ENCODE results near the gene RNASE4.
"Not testable (repeated sequence)": the region's sequence is repeated elsewhere in the genome, so short reads cannot be mapped to it uniquely, and the experiment has no call there.

RNASE4 gene

DNA sequence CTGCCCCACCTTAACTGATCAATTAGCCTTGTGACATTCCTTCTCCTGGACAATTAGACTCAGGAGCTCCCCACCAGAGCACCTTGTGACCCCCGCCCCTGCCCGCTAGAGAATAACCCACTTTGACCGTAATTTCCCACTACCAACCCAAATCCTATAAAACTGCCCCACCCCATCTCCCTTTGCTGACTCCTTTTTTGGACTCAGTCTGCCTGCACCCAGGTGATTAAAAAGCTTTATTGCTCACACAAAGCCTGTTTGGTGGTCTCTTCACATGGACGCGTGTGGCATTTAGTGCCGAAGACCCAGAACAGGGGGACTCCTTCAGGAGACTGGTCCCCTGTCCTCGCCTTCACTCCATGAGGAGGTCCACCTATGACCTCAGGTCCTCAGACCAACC is 16.6 kb downstream of the RNASE4 start:
- not testable (repeated sequence) for DNase-seq

DNA sequence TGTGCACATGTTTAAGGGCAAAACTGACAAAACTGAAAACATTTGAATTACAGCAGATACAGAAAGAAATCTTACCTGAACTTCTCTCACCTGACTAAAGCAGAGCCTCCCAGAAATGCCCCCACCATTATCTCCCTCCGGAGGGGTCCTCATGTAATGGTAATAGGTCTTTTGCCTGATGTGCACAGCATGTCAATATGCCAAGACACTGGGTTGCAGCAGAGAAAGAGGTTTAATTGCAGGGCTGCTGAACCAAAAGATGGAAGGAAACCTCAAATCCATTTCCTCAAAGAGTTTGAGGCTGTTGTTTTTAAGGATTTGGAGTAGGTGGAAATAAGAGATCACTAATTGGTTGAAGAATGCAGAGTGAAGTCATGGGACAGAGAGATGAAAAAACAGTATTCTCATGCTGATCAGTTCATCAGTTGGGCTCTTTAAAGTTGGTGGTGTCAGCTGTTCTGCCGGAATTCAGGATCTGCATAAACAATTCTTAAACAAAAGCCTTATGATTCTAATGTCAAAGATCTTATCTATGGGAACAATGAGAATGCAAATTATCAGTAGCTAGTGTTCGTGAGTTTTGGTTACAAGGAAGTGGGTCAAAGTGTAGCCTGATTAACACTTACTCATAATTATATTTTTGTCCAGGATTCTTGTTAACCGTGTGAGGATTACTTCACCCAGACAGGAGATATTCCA is 22.4 kb downstream of the RNASE4 start:
- DNase-seq = no peak

DNA sequence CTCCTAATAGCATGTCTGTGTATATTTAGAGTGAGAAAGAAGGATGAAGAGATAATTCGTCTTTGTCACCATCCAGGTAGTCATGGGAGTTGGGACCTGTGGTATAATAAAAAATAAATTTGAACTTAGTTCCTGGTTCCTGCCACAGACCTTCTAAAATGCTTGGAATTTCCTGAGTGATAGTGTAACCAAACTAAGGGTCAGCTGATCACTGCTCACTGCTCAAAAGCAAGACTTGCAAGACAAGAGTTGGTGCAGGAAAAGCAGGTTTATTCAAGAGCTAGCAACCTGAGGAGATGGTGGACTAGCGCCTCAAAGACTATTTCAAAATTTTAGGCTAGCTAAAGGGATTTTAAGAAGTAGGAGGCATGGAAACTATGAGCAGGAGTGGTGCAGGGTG is 23.3 kb downstream of the RNASE4 start:
- no peak for DNase-seq

DNA sequence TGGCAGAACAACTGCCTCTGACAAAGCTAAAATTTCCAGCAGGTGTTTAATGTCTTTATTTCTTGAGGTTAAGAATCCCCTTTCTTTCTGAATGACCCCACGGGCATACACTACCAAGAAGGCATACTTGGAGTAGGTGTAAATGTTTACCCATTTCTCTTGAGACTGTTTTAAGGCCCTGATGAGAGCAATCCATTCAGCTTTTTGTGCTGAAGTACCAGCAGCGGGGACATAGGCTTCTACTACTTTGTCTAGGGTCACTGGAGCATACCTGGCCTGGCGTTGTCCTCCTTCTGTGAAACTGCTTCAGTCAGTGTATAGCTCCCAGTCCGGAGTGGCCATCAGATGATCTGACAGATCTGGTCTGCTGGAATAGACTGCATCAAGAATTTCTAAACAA is 26.9 kb downstream of the RNASE4 start:
- DNase-seq = no peak

DNA sequence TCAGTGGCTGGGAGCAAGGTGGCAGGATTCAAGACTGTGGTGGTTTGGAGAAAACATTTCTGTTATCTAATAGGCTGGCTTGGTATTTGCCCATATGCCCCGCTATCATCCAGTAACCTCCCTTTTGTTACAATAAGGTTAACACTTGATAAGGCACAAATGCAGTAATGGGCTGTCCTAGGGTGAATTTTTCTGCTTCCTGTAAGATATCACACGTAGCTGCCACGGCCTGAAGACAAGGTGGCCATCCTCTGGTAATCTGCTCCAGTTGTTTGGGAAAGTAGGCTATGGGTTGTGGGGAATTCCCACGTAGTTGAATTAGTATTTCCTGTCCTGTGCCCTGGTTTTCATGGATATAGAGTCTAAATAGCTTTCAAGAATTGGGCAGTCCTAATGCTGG is 27.3 kb downstream of the RNASE4 start:
- DNase-seq = no peak

DNA sequence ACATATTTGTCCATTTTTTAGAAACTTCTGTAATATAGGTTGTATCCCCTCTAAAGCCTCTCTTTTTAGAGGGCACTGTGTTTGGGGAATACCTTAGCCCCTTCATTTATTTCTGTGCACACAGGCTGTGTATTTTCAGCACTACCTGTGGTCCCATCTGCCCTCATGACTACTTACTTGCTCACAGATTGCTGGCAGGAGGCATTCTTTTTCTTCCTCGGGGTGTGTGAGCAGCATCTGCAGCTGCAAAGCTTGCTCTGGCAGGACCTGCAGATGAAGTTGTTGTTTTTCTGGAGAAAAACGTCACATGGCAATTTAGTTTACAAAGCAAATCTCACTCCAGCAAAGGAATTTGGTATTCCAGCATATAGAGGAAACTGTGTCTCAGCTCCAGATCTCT is 28.5 kb downstream of the RNASE4 start:
- DNase-seq = no peak

DNA sequence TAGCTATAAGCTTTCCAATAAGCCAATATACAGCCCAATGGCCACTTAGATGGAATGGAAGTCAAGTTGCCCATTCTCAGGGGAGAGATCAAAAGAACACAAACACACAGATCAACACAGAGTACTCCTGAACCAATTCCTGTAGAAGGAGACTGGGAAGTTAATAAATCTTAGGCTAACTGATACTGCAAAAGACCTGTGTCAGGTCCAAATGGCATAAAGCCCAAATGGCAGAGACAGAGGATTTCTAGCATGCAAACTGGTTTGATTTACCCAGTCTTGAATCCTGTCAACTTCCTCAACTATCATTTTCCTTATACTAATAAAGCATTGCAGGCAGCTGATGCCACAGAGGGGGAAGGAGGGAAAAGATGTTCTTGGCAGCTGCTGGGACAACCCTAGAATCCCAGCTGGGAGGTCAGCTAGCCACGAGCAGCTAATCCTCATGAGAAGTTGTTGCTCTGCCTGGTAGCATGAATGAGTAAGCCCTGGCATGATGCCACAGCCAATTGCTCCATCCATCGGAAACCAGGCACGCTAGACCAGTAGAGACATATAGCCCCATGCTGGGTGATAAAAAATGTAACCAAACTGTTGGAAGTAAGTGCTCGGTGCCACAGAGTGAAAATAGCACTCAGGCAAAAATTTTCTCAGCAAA is 30.4 kb downstream of the RNASE4 start:
- DNase-seq = no peak

DNA sequence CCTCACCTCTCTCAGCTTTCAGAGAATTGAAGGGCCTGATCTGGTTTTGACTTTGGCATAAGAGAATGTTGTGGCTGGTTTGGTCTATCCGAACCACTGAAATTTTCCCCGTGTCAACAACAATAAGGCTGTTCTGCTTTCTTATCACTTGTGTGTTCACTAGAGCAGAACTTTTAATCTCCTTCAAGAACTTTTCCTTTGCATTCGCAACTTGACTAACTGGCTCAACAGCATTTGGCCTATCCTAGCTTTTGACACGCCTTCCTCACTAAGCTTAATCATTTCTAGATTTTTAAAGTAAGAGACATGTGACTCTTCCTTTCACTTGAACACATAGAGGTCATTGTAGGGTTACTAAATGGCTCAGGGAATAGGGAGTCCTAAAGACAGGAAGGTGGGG is 35.4 kb downstream of the RNASE4 start:
- no peak for DNase-seq

DNA sequence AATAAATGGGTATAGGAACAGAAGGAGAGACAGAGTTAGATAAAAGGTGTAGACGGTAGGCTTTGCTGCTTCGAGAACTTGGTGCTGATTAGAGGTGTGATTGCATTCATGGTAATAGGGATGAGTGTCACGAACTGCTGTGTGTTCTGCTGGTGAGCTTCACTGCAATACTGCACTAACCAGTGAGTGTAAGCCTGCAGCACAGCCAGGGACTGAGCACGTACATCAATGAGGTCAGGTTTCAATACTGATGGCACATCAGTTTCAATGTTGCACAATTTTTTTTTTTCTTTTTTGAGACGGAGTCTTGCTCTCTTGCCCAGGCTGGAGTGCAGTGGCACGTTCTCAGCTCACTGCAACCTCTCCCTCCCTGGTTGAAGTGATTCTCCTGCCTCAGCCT is 36.4 kb downstream of the RNASE4 start:
- DNase-seq = no peak

DNA sequence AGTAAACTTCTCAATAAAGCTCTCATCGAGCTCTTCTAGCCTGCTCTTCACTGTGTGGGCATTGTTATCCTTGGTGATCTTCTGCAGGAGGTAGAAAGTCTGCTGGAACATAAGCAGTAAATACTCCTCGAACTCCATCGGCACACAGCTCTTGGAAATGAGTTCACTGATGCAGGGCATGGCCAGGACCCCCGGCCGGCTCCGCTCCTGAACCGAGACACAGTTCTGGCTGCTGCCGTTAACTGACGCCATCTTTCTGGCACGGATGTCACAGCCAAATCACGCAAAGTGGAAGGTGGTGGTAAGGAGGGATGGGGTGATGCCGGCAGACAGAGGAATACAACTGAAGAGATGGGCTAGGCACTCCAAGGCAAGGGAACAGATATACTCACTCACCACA is 37.7 kb downstream of the RNASE4 start:
- DNase-seq = no peak

DNA sequence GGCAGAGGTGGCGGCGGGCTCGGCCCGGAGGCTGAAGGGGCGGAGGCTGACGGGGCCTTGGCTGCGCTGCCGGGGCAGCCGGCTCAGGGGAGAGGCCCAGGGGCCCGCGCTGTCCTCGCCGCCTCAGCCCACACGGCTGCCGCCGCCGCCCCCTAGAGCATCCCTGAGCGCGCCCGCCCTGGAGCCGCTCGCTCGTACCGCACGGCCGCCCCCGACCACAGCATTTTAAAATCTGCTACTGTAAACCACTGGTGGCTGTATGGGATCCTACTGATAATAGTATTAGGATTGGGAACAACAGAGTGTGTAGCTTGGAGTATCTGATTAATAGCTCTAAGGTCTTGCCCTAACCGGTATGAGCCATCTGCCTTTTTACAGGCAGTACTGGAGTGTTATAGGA is 39.1 kb downstream of the RNASE4 start:
- no peak for DNase-seq

DNA sequence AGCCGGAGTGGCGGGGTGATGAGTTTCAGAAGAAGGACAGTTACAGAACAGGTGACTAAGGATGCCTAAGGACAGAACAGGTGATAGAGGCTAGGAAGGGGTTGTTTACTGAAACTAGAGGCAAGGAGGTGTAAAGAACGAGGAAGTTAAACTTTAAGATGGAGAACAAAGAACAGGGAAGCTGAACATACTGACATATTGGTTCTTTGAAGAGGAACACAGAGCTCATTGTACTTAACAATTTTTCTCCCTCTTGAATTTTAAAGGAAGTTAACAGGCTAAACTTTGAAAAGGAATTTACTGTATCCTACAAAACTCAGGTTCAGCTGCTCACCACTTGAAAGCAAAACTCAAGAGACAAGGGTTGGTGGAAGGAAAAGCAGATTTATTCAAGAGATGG is 41.8 kb downstream of the RNASE4 start:
- not testable (repeated sequence) for DNase-seq

DNA sequence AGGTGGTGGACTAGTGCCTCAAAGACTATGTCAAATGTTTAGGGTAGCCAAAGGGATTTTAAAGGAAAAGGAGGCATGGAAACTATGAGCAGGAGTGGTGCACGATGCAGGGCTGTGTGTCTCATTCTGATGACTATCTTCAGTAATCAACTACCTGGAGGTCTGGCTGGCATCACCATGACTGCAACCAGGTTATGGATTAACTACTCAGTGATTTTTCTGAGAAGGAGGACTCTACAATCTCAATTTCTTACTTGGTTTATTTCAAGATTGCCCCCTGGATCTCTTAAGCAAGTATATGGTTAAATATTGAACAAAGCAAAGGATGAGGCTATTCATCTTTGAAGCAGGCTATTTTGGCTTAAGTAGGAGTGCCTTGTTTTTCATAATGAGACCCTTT is 42.2 kb downstream of the RNASE4 start:
- no peak for DNase-seq

DNA sequence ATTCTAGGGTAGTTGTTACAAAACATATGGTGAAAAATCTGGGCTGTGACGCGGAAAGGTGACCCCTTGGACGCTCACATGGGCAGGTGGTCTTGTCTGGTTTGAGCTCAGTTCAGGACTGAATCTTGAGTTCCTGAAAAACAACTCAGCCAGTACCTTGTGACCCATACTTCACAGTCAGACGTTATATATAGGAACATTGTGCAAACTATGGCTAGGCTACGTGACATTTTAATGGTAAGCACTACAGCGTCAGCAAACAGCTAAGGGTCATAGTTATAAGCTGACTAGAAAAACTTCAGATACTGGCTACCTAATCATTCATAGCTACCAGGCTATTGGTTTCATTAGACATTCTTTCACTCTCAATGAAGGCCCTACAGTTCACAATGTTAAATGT is 46.5 kb downstream of the RNASE4 start:
- DNase-seq = no peak

DNA sequence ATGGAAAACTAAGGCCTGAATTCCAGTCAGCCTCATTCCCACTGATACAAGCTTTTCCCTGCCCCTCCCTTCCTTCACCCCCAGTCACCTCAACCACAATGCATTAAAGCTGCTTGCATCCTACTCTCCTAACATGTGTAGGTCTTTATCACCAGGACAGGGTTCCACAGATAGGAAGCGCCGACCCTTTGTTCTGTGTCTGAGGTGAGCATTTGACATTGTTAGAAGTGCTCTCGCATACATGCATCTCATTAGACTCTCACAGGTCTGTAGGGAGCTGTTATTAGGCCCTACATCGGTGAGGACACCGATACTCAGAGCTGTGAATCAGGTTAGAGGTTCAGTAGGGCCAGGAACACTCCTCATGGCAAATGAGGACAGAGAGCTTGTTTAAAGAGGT is 48.1 kb downstream of the RNASE4 start:
- no peak for DNase-seq

DNA sequence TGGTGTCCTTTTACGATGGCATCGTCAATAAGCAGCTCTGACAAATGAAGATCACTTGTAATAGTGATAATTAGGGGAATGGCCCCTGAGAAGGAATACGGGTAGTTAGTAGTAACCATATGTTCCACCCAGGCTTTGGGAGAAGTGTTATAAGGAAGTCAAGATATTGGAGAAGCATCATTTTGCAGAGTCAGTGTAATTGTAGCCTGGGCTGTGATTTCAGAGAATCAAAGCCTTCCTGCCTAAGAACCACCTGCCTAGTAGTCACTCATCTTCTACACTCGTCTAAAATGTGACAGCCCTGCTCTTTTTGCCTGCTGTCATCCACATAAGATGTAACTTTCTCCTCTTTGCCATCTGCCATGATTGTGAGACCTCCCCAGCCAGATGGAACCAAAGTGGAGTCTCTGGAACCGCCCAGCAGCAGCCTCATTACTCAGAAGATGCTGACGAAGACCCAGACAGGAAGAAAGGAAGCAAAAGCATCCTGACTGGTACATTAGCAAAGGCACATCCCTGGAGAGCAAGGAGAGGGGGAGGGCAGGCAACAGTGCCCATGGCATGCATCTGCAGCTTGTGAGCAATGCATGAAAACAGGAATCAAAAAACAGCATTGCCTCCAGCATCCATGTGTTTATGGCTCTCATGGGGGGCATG is 48.7 kb downstream of the RNASE4 start:
- no peak for DNase-seq

DNA sequence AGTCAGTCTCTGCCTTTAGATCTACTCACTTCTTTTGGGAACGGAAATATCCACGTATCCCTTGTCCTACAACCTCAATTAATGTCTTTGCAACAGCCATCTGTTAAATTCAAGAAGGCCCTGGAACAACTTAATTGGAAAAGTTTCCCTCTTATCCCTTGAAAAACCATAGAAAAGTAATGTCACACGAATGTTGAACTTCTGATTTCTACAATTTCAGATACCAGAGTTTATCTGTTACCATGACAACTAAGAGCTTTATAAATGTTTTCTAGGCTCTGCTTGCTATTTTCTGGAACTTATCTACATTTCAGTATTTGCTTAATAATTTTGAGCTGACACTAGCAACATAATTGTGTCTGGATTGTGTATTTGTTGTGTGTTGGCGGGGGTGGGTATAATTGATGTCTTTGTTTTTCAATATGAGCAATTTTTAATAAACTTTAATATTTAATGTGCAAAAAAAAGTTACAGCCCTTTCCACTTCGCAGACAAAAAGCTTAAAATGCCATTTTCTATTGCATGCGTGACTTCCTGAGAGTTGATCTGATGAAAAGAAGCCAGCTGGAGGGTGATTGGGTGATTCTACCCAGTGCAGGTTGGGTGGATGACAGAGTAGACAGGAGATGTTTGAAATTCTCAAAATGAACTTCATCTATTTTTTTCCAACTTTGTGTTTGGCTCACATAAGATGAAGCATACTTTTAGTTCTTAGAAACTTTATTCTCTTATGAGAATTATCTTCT is 49.5 kb downstream of the RNASE4 start:
- DNase-seq = no peak

DNA sequence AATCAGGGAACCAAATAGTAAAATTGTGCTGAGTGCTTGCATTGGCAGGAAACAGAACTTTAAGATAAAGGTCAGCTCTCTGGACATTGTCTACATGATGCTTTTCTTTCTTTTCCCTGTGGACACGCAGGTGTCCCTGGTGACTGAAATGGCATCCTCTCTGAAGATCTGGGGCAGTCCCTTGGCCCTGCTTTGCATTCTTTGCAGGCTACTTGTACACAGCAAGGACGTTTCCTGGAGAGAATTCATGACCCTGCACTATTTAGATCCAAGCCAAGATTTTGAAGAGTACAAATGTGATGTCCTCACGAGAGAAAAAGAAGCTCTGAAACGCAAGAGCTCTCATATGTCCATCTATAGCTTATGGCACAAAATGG is 50.1 kb downstream of the RNASE4 start:
- DNase-seq = no peak

DNA sequence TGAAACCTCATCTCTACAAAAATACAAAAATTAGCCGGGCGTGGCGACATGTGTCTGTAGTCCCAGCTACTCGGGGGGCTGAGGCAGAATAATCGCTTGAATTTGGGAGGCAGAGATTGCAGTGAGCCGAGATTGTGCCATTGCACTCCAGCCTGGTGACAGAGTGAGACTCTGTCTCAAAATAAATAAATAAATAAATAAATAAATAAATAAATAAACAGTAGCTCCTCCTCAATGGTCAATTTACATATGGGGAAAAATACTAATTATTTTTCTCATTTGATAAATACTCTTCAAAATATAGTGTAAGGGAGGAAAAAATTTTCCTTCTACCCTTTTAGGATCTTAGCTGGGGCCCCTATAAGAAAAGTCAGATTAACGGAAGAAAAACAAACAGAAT is 53.9 kb downstream of the RNASE4 start:
- DNase-seq = not testable (repeated sequence)

DNA sequence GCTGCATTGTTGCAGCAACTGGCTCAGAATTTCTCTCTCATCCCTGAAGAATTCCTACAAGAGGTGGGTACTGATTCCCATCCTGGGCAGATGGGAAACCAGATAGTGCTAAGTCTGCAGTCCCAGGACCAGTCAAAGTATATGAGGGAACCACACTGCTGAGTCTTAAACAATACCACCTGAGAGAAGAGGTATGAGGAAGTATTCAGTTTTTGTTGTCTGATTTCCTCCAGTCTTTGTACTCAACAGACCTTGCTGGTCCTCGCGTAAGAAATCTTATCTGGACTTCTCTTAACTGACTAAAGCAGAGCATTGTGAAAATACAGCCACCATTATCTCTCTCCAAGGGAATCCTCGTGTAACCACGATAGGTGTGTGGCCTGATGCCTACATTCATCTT is 57.8 kb downstream of the RNASE4 start:
- DNase-seq = no peak

DNA sequence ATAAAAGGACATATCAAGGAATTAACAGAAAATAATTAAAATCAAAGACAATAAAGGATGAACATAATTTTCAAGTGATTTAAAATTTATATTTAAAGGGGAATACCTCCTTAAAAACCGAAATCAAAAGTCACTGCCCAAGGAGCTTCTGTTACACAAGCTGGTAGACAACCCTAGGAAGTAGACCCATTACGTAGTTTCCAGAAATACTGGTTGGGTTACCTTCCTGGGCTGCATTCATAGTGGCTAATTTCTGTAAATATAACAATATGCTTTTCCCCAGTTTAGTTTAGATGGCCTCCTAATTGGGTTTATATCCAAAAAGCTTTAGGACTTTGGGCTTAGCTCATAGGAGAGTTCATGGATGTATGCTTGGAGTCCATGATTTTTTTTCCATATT is 59.2 kb downstream of the RNASE4 start:
- DNase-seq = no peak

DNA sequence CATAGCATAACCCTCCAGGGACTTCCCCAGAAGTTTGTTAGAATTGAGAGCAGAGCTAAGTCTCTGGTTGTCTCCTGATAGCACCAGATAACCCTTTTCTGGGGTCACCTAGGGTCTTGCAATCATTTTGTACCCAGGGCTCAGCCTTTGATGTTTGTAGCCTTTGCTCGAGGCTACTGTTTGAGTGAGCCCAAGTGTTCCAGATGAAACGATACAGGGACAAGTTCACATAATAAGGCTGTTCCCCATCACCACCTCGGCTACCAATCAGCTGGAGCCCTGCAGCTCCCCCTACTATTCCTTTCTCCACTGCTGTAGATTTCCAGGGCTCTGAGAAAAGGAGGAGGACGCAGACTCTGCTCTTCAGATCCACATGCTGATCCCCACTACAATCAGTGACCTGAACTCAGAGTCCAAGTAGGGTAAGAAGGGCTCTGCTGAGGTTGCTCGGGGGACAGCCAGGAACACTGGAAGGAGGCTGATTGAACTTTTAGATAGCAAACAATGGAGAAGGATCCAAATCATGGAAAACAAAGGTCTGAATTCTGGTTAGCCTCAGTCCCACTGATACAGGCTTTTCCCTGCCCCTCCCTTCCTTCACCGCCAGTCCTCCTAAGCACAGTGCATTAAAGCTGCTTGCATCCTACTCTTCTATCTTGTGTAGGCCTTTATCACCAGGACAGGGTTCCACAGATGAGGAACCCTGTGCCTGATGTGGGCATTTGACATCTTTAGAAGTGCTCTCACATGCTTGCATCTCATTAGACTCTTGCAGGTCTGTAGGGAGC is 61.4 kb downstream of the RNASE4 start, which contains the start of gene EDDM3A:
Gene EDDM3A (plus strand): TSS at position 317 of the 788 bp plus-strand sequence. CDS start 1,694 bp downstream, outside the sequence.
- no peak for DNase-seq

DNA sequence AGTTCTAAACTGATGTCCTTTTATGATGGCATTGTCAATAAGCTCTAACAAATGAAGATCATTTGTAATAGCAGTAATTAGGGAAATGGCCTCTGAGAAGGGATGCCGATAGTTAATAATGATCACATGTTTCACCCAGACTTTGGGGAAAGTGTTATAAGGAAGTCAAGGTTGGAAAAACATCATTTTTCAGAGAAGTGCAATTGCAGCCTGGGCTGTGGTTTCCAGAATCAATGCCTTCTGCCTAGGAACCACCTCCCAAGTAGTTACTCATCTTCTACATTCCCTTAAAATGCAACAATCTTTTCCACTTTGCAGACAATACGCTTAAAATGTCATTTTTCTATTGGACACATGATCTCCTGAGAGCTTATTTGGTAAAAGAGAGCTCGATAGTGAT is 62.2 kb downstream of the RNASE4 start:
- no peak for DNase-seq
